ENCODE data around the gene AP3S2. TPM values are rescaled to one million over a fixed set of nuclear protein-coding genes. Genes with fewer than 3 reads are reported as not detected.

The AP3S2 gene
- total and polyA plus RNA-seq, 2 of the 13 experiments (the other 11 are each of a cell fraction or from before 2014, with no cell fraction given), result 17.6 to 44.4 TPM

GRCh38 chr15:89900849-89901248 is 7.1 kb upstream of the AP3S2 start (continued):
- TF ChIP-seq NFAT5 (CRISPR knock-in tag; IDR thresholded peaks at IDR 0.05) (no peak), ZNF407 (CRISPR knock-in tag; IDR thresholded peaks at IDR 0.05; ENCODE audit: not compliant biosample characterization) (no peak), JUN (CRISPR knock-in tag; IDR thresholded peaks at IDR 0.05) (no peak)

Measured in HepG2 (cell line).